A375 (cell line): ENCODE results near the gene TK2. TPM values are rescaled to one million over a fixed set of nuclear protein-coding genes. Genes with fewer than 3 reads are reported as not detected.

Experiments
- small RNA-seq: library from RNA; depleted of rRNA; stranded (forward); fragments of <200 nt; gene quantifications from one replicate; pipeline ENCODE3, GENCODE V24; 2014
- total RNA-seq: library from RNA; depleted of rRNA; stranded (reverse); fragments of >200 nt; shearing (Covaris generic); gene quantifications from 2 replicates; pipeline ENCODE4 v1.2.3, GENCODE V29; 2014; rRNA removed

Gene TK2
- total RNA-seq = 18.2 and 23.7 TPM in 2 replicates

GRCh38 chr16:66549284-66550131 is at the start of gene TK2:
Gene TK2, minus strand, starts transcription at chr16:66550122. Its CDS starts 61 bp downstream, at chr16:66550061.

GRCh38 chr16:66578651-66579531 is 29.0 kb upstream of the TK2 start, which contains the start of gene CMTM2:
Gene CMTM2, plus strand, starts transcription at chr16:66579463. Its CDS starts 145 bp downstream, at chr16:66579608.

GRCh38 chr16:66566051-66566901 is 16.4 kb upstream of the TK2 start, which contains the start of gene CMTM1:
Gene CMTM1, plus strand, starts transcription at chr16:66566439. Its CDS starts 75 bp downstream, at chr16:66566514.

GRCh38 chr16:66552286-66553177 is 2.6 kb upstream of the TK2 start, which contains the start of gene CKLF:
Gene CKLF, plus strand, starts transcription at chr16:66552576. Its CDS starts 140 bp downstream, at chr16:66552716.

Small RNA genes lying within 50 kb of the gene (small RNA-seq; reads per million reads assigned to genes)
- not detected for gene CKLF-CMTM1

Other genes starting within 250 kb of the TK2 start
- 0.05 and 0.45 TPM in 2 replicates for gene CDH5, start 183.4 kb downstream of the TK2 start, total RNA-seq
- gene BEAN1, start 122.8 kb downstream of the TK2 start, total RNA-seq = not detected in 2 replicates
- 97.6 and 120 TPM in 2 replicates for gene CKLF, start 2.5 kb upstream of the TK2 start, total RNA-seq
- 1.1 and 1.4 TPM in 2 replicates for gene CMTM1, start 16.3 kb upstream of the TK2 start, total RNA-seq
- gene CMTM2, start 29.3 kb upstream of the TK2 start, total RNA-seq = not detected in 2 replicates
- gene CMTM3, start 54.6 kb upstream of the TK2 start, total RNA-seq = 17.1 and 19.3 TPM in 2 replicates
- 14.4 and 19.1 TPM in 2 replicates for gene CMTM4, start 146.6 kb upstream of the TK2 start, total RNA-seq
- 98.4 and 109 TPM in 2 replicates for gene DYNC1LI2, start 201.5 kb upstream of the TK2 start, total RNA-seq